ENCODE results near the gene MTARC2. TPM values are rescaled to one million over a fixed set of nuclear protein-coding genes. Genes with fewer than 3 reads are reported as not detected.
A peak's percentile ranks its signal among the peaks of the same experiment; 100 is the strongest.

MTARC2 gene
- total and polyA plus RNA-seq, 2 of the 13 experiments (the other 11 are each of a cell fraction or from before 2014, with no cell fraction given): 8.5 to 10.1 TPM

- TF ChIP-seq ZNF276 (CRISPR knock-in tag; IDR thresholded peaks at IDR 0.05; ENCODE audit: low read depth) (no peak), ZNF142 (CRISPR knock-in tag; IDR thresholded peaks at IDR 0.05) (no peak), ONECUT2 (CRISPR knock-in tag; IDR thresholded peaks at IDR 0.05) (no peak), FIP1L1 (IDR thresholded peaks at IDR 0.05; ENCODE audit: borderline replicate concordance, insufficient read depth, low read depth, low read length) (no peak), ZNF362 (CRISPR knock-in tag; IDR thresholded peaks at IDR 0.05; ENCODE audit: borderline replicate concordance) (no peak), ZBTB21 (CRISPR knock-in tag; IDR thresholded peaks at IDR 0.05) (no peak), HNF1A (IDR thresholded peaks at IDR 0.05; ENCODE audit: low read depth) (peak; percentile 30; the same call in 1 of the 2 replicates), HNF1A (CRISPR knock-in tag; IDR thresholded peaks at IDR 0.05; ENCODE audit: borderline replicate concordance) (no peak), FOXO4 (CRISPR knock-in tag; conservative IDR thresholded peaks at IDR 0.05) (no peak), KDM4B (CRISPR knock-in tag; IDR thresholded peaks at IDR 0.05) (no peak; the same call in 1 of the 2 replicates), ZNF580 (CRISPR knock-in tag; IDR thresholded peaks at IDR 0.05; ENCODE audit: borderline replicate concordance, low read depth) (peak; percentile 21; the same call in 1 of the 2 replicates), PHF20 (CRISPR knock-in tag; IDR thresholded peaks at IDR 0.05) (no peak)
Measured at GRCh38 chr1:220768126-220768601, 20.0 kb downstream of the MTARC2 start (continued).

Data from HepG2 (cell line).